Mesodermal cell (in vitro differentiated cells): ENCODE results near the gene XIRP2.

Experiments
- H3K27ac ChIP-seq: 2 replicates; pipeline ENCODE4 v1.7.0; 2013; ENCODE audit warnings: mild to moderate bottlenecking, low read depth, low read length, moderate library complexity; ENCODE audit not compliant: severe bottlenecking
- H3K36me3 ChIP-seq: 2 replicates; pipeline ENCODE4 v1.7.1; 2013; ENCODE audit warnings: mild to moderate bottlenecking, low read length, moderate library complexity; ENCODE audit not compliant: control insufficient read depth, insufficient read depth
- H3K4me1 ChIP-seq: one replicate; pipeline ENCODE4 v1.7.1; 2013; ENCODE audit warnings: mild to moderate bottlenecking, low read length; ENCODE audit not compliant: insufficient read depth, control insufficient read depth, poor library complexity, severe bottlenecking
- H3K4me3 ChIP-seq: 2 replicates; pipeline ENCODE4 v1.7.0; 2013; ENCODE audit warnings: low read length, control low read depth, mild to moderate bottlenecking; ENCODE audit not compliant: insufficient read depth, poor library complexity, severe bottlenecking; ENCODE audit errors: extremely low read depth
- H3K9me3 ChIP-seq: 2 replicates; pipeline ENCODE4 v1.7.1; 2013; ENCODE audit warnings: mild to moderate bottlenecking, low read length, moderate library complexity; ENCODE audit not compliant: control insufficient read depth
- WGBS, 2 experiments: methylation state at CpG; one replicate each; pipeline ENCODE4 v1.1.5; 2013; ENCODE audit warnings: missing lambda C conversion rate in 2 of 2; ENCODE audit not compliant: insufficient coverage in 2 of 2; 5-methylcytosine and 5-hydroxymethylcytosine counted together

The XIRP2 gene

GRCh38 chr2:166934817-166935216, 46.5 kb downstream of the XIRP2 start:
- Histone ChIP-seq H3K36me3 (no peaks in the 10 kb centered on the region), H3K4me3 (no peak overlapping the region), H3K4me1 (no peaks in the 10 kb centered on the region), H3K27ac (no peak overlapping the region), H3K9me3 (peaks cover 6% of the 10 kb centered on the region)
- 91 to 100% methylated on average over 1 of the region's 5 CpGs for WGBS, 2 experiments

DNA sequence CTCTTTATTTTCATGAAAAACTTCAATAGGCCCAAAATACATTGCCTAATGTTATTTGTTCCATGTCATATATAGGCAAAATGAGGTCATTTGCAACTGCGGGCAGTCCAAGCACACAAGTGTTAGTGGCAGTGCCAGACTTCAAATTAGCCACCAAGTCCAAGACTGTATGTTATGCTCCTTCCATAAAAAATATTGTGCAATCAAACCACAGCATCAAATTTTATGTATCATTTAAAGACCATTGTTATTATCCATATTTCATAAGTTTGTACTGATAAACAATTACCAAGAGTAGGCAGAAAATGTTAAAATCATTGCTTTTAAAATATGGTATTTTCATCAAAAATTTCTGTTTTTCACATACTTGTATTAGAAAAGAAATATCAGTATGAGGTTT, 54.1 kb downstream of the XIRP2 start:
- Histone ChIP-seq H3K36me3 (no peaks in the 10 kb centered on the region), H3K27ac (no peak overlapping the region), H3K9me3 (no peaks in the 10 kb centered on the region), H3K4me3 (no peak overlapping the region), H3K4me1 (no peaks in the 10 kb centered on the region)
- WGBS, 2 experiments = 86 to 100% methylated on average over 1 of the region's 1 CpG

DNA sequence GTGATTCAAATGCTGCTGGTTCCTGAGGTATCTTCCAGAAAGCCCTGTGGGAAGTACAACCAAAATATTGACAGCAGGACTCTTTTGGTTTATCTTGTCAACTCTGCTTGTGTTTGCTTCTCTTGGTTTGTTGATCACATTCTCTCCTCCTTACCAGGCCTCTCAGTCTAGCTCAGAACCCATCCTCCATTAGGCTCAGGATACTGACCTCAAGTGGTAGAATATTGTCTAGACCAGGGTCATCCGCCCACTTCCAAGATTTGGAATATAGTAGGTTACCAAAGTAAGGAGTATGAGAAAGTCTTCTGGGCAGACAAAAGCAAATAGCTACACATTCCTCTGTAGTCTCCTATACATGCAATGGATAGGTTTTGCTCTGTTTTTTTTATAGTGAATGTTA, 56.6 kb downstream of the XIRP2 start:
- Histone ChIP-seq H3K27ac (no peak overlapping the region), H3K36me3 (no peaks in the 10 kb centered on the region), H3K4me1 (no peaks in the 10 kb centered on the region), H3K9me3 (no peaks in the 10 kb centered on the region), H3K4me3 (no peak overlapping the region)
- WGBS, 2 experiments = no CpG with 5 or more reads among the region's 1 CpG

DNA sequence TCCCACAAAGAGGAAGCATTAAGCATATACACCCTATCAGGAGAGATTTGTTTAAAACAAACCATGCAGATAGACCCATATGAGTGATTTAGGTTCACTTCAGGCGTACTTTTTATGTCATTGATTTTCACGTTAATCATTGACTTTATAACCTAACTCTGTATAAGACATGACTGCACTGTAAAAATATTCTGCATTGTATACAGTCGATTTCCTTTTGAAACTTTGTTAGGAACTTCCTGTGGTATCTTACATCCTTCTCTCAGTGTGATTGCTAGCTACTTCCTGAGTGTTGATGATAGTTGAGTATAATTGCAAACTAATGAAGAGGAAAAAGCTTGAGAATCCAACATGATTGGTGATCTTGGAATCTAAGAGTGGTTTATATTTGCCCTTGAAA, 69.4 kb downstream of the XIRP2 start:
- Histone ChIP-seq H3K9me3 (no peaks in the 10 kb centered on the region), H3K4me3 (no peak overlapping the region), H3K4me1 (no peaks in the 10 kb centered on the region), H3K27ac (no peak overlapping the region), H3K36me3 (no peaks in the 10 kb centered on the region)
- WGBS, 2 experiments = 100% methylated on average over 2 of the region's 3 CpGs; no CpG with 5 or more reads in 1 of the 2 experiments

DNA sequence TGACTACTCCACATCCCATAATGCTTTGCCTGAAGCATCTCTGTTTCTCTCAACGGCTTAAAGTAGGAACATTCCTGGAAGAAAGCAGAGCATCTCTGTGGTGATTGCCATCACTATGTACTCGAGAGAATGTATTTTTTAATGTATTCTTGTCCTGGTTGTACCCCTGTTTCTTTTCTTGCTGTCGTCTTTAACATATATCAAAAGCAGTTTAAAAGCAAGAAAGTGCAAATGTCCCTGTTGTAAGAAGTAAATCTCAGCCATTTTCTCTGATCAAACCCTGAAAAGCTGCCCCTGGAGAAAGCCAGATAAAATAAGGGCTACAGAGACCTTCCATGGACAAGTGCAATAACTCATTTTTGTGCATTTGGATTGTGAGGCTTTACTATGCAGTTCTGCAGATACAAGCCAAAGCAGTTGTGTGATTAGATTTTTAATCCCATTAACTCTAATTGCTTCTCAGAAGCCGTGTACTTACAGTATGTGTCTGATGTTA, 70.8 kb downstream of the XIRP2 start:
- Histone ChIP-seq H3K4me3 (no peak overlapping the region), H3K9me3 (no peaks in the 10 kb centered on the region), H3K27ac (no peak overlapping the region), H3K36me3 (no peaks in the 10 kb centered on the region), H3K4me1 (no peaks in the 10 kb centered on the region)
- 100% methylated on average over 1 of the region's 4 CpGs; no CpG with 5 or more reads in 1 of the 2 experiments for WGBS, 2 experiments

DNA sequence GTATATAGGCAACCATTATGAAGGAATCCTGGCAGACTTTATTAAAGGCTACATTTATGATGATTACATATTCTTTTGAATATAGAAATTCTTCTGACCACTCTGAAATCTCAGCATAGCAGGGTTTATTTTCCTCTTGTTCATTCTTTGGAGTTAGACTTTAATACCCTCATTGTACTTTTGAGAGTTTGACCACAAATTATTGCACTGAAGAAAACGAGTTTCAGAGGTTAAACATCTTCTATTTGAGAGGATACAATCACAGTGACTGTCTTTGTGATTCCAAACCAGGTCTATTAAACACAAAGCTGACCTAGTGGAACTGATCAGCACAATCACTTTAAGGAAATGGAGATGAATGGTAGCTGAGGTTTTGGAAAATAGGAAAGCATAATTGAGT, 71.3 kb downstream of the XIRP2 start:
- no CpG with 5 or more reads among the region's 1 CpG for WGBS, 2 experiments
- no peaks in the 10 kb centered on the region for H3K36me3 ChIP-seq
- no peaks in the 10 kb centered on the region for H3K4me1 ChIP-seq
- no peak overlapping the region for H3K4me3 ChIP-seq
- H3K27ac ChIP-seq = no peak overlapping the region
- no peaks in the 10 kb centered on the region for H3K9me3 ChIP-seq

DNA sequence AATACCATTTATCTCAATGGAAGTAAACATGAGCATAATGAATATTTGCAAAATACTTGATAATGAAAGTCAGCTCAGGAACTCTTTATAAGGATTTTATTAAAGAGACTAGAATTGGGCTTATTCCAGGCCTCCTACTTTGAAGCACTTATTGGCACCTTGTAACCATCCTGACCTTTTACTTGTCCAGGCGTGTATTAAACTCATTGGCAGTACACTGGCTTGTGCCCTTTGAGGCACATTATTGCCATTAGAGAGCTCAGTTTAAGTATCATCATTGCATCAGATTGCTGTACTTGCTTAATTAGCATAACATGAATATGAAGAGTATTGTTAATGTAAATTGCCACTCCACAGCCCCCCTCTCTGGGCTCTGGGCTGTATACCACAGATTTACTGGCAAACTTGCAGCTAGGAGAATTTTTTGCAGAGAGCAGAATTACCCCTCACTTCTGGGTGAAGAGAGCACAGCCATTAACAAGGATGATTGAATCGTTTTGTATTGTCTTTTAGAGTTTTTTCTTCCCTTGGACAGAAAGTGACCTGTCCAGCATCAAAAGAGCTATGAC, 72.5 kb downstream of the XIRP2 start:
- Histone ChIP-seq H3K4me1 (no peaks in the 10 kb centered on the region), H3K27ac (no peak overlapping the region), H3K36me3 (no peaks in the 10 kb centered on the region), H3K9me3 (no peaks in the 10 kb centered on the region), H3K4me3 (no peak overlapping the region)
- no CpG with 5 or more reads among the region's 2 CpGs for WGBS, 2 experiments

DNA sequence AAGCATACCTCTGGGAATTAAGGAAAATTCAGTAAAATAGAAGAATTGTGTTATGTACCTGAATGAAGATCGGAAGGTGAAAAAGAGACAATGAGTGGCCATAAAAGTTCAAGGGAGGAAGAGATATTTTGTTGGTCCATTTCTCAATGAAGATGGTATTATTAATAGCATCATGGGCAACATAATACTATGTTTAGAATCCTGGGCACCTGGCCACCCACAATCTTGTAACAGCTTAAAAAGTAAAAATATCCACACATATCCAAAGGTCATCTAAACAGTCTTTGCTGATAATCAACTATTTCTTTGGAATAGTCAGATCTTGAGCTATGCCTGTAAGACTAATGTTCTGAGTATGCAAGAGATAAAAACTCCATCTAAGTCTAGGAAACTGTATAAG, 73.7 kb downstream of the XIRP2 start:
- Histone ChIP-seq H3K9me3 (no peaks in the 10 kb centered on the region), H3K4me1 (no peaks in the 10 kb centered on the region), H3K36me3 (no peaks in the 10 kb centered on the region), H3K27ac (no peak overlapping the region), H3K4me3 (no peak overlapping the region)
- WGBS, 2 experiments = 88 to 100% methylated on average over 1 of the region's 1 CpG

DNA sequence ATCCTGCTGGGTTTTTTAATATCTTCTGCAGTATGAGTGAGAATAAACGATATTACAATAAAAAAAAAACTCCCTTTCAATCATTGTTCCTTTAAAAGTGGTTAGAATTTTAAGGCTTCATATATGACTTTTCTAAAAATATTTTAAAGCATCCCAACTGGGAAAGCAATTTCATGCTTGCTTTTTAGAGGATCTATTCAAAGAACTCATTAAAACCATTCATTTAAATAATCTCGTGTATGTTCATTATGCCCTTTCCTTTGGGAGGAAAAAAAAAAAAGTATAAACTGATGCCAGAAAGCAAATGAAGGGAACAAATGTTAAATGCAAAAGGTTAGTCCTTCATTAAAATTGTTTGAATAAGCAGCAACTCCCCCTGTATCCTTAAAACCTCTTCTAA, 81.2 kb downstream of the XIRP2 start:
- Histone ChIP-seq H3K4me1 (peaks cover 4% of the 10 kb centered on the region), H3K9me3 (no peaks in the 10 kb centered on the region), H3K27ac (no peak overlapping the region), H3K4me3 (no peak overlapping the region), H3K36me3 (no peaks in the 10 kb centered on the region)
- no CpG with 5 or more reads among the region's 2 CpGs for WGBS, 2 experiments

DNA sequence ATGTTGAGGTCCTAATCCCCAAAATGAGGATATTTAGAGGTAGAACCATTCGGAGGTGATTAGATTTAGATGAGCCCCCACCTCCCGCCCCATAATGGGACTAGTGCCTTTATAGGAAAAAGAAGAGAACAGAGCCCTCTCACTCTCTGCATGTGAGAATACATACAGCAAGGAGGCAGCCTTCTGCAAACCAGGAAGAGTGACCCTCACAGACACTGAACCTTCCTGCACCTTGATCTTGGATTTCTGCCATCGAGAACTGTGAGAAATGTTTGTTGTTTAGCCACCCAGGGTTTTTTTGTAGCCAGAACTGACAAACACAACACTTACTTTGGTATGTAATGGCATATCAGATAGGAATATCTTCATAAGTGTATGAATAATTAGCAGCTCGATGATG, 83.7 kb downstream of the XIRP2 start:
- Histone ChIP-seq H3K4me3 (no peak overlapping the region), H3K9me3 (no peaks in the 10 kb centered on the region)
- 100% methylated on average over 1 of the region's 4 CpGs; no CpG with 5 or more reads in 1 of the 2 experiments for WGBS, 2 experiments

DNA sequence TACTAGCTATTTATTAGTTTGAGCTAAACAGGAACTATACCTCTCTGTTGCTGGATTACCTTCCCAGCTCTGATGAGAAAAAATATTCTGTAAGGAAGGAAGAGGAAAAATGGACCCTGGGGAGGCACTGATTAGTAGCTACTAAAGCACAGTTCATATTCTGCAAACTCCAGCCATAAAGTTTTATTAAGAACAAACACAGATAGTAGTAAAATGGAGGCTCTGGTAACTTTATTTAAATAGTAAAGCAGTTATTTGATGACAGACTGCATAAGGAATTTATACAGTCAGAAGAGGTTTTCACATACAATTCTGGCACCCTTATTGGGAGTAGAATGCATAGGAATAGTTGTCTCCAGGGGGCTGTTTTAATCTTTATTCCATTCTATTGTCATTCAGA, 84.1 kb downstream of the XIRP2 start:
- Histone ChIP-seq H3K4me3 (no peak overlapping the region), H3K36me3 (no peaks in the 10 kb centered on the region), H3K27ac (no peak overlapping the region), H3K4me1 (peaks cover 4% of the 10 kb centered on the region), H3K9me3 (no peaks in the 10 kb centered on the region)

More for the DNA sequence above, 83.7 kb downstream of the XIRP2 start:
- H3K36me3 ChIP-seq = no peaks in the 10 kb centered on the region
- H3K4me1 ChIP-seq = peaks cover 4% of the 10 kb centered on the region
- no peak overlapping the region for H3K27ac ChIP-seq
